Measurements from ENCODE around the gene NEIL1. TPM values are rescaled to one million over a fixed set of nuclear protein-coding genes. Genes with fewer than 3 reads are reported as not detected.
A peak's percentile ranks its signal among the peaks of the same experiment; 100 is the strongest.

The NEIL1 gene
- total and polyA plus RNA-seq, 10 of the 15 experiments (the other 5 are each of a cell fraction or from before 2014, with no cell fraction given), result 0.10 to 2.3 (median 0.66) TPM

- H3K27ac ChIP-seq (ENCODE audit: control insufficient read depth, insufficient read depth), result no peak overlapping the region
- H3K79me2 ChIP-seq (ENCODE audit: control insufficient read depth, insufficient read depth, low read length), result no peaks in the 10 kb centered on the region
- no peak overlapping the region for H3K4me2 ChIP-seq (ENCODE audit: control insufficient read depth, insufficient read depth)
- H3K4me3 ChIP-seq, result no peak overlapping the region
- H3K9ac ChIP-seq (ENCODE audit: control insufficient read depth, insufficient read depth, low read length), result no peak overlapping the region
- H2AFZ ChIP-seq (ENCODE audit: control insufficient read depth, low read depth, low read length), result no peak overlapping the region
- DNase-seq (ENCODE audit: low read depth, low spot score), result no peak
- ChIA-PET SMC1A (ENCODE audit: uncharacterized antibody, unreplicated experiment) (interaction anchor here (0.6 to 1.2 kb wide), 2 partner anchors 44 to 212 kb away, joined by 3 to 4 read pairs; no protein-coding TSS in a partner anchor), CTCF (interaction anchor here (1.2 to 3.1 kb wide), 2 partner anchors 9 to 30 kb away, joined by 4 to 9 read pairs; partner anchors contain the start of gene MAN2C1), POLR2A (interaction anchor here (1.2 to 1.6 kb wide), 3 partner anchors 10 to 58 kb away, joined by 3 to 9 read pairs (median 3); partner anchors contain the start of gene MAN2C1), RAD21 (ENCODE audit: unreplicated experiment) (no interaction called here)
- no peaks in the 10 kb centered on the region for H3K4me1 ChIP-seq (ENCODE audit: control insufficient read depth, insufficient read depth, low read length)
- no peaks in the 10 kb centered on the region for H4K20me1 ChIP-seq (ENCODE audit: control insufficient read depth, insufficient read depth)
- FAIRE-seq, result no peak
- no peaks in the 10 kb centered on the region for H3K9me3 ChIP-seq (replicated peaks; ENCODE audit: control insufficient read depth, insufficient read depth, low read length)
- 87% methylated on average over 2 of the region's 2 CpGs for WGBS (ENCODE audit: insufficient coverage, insufficient replicate concordance, low lambda C conversion rate, missing lambda C conversion rate)
- TF ChIP-seq TCF12 (IDR thresholded peaks at IDR 0.05; ENCODE audit: low read depth, low read length) (no peak), ATF3 (IDR thresholded peaks at IDR 0.05; ENCODE audit: borderline replicate concordance, extremely low read depth, low read depth, low read length) (no peak), ZZZ3 (IDR thresholded peaks at IDR 0.05; ENCODE audit: control insufficient read depth, insufficient read length, low read depth) (no peak), BMI1 (IDR thresholded peaks at IDR 0.05; ENCODE audit: borderline replicate concordance) (no peak)
- no peaks in the 10 kb centered on the region for H3K27me3 ChIP-seq (replicated peaks in 1 of 2; ENCODE audit: control insufficient read depth in 2 of 2, insufficient read depth in 2 of 2, low read length in 1 of 2)
- in situ Hi-C loops (cut with MboI) (no loop called here), intact Hi-C loops (cut with micrococcal nuclease; ENCODE audit: unreplicated experiment) (no loop called here)
- H3K36me3 ChIP-seq (ENCODE audit: control insufficient read depth in 2 of 2, insufficient read depth in 2 of 2, low read length in 1 of 2), result peaks cover 13 to 55% of the 10 kb centered on the region in 2 experiments
- BruUV-seq (replicated peaks), result no TSS peak
- no peak for ATAC-seq
These were observed 50.7 kb downstream of the NEIL1 start for GRCh38 chr15:75397494-75397893.

GRCh38 chr15:75403892-75404291 lies 57.1 kb downstream of the NEIL1 start:
- Histone ChIP-seq H3K27me3 (replicated peaks in 1 of 2; ENCODE audit: control insufficient read depth in 2 of 2, insufficient read depth in 2 of 2, low read length in 1 of 2) (no peaks in the 10 kb centered on the region), H2AFZ (ENCODE audit: control insufficient read depth, low read depth, low read length) (no peak overlapping the region), H3K79me2 (ENCODE audit: control insufficient read depth, insufficient read depth, low read length) (no peaks in the 10 kb centered on the region; the same call in 1 of the 2 replicates), H3K36me3 (ENCODE audit: control insufficient read depth in 2 of 2, insufficient read depth in 2 of 2, low read length in 1 of 2) (peaks cover 9 to 28% of the 10 kb centered on the region in 2 experiments), H3K9me3 (replicated peaks; ENCODE audit: control insufficient read depth, insufficient read depth, low read length) (no peaks in the 10 kb centered on the region), H3K4me3 (no peak overlapping the region), H3K4me2 (ENCODE audit: control insufficient read depth, insufficient read depth) (no peak overlapping the region), H4K20me1 (ENCODE audit: control insufficient read depth, insufficient read depth) (no peaks in the 10 kb centered on the region), H3K9ac (ENCODE audit: control insufficient read depth, insufficient read depth, low read length) (no peak overlapping the region), H3K4me1 (ENCODE audit: control insufficient read depth, insufficient read depth, low read length) (no peaks in the 10 kb centered on the region), H3K27ac (ENCODE audit: control insufficient read depth, insufficient read depth) (no peak overlapping the region)
- intact Hi-C loops (cut with micrococcal nuclease; ENCODE audit: unreplicated experiment), result no loop called here
- DNase-seq (ENCODE audit: low read depth, low spot score) (no peak), FAIRE-seq (no peak), ATAC-seq (no peak)
- TF ChIP-seq ESRRA (IDR thresholded peaks at IDR 0.05; ENCODE audit: low read length) (no peak), NR2C1 (IDR thresholded peaks at IDR 0.05) (no peak)
- ChIA-PET RAD21 (ENCODE audit: unreplicated experiment) (no interaction called here), CTCF (interaction anchor here (0.8 to 1.2 kb wide), 2 partner anchors 16 to 36 kb away, joined by 3 to 4 read pairs; partner anchors contain the start of gene MAN2C1), SMC1A (ENCODE audit: uncharacterized antibody, unreplicated experiment) (interaction anchor here (0.7 to 1.9 kb wide), 3 partner anchors 10 to 32 kb away, joined by 3 to 5 read pairs (median 4); no protein-coding TSS in a partner anchor), POLR2A (interaction anchor here (0.5 to 0.9 kb wide), 3 partner anchors 10 to 35 kb away, joined by 3 read pairs; no protein-coding TSS in a partner anchor)
- 96% methylated on average over 2 of the region's 2 CpGs for WGBS (ENCODE audit: insufficient coverage, insufficient replicate concordance, low lambda C conversion rate, missing lambda C conversion rate)
- in situ Hi-C loops (cut with MboI), result no loop called here
- no TSS peak for BruUV-seq (replicated peaks)

MicroRNAs encoded within 50 kb of the gene (microRNA counts, 767-probe panel; counts per million panel counts)
- 2,268 counts per million, percentile 80 among the panel's probes with 10 or more counts for microRNA hsa-miR-631

Small RNA genes within 50 kb of the gene (microRNA-seq; reads per million reads assigned to microRNA genes)
- gene MIR631, result not detected

Other genes starting within 250 kb of the NEIL1 start
- gene C15orf39, start 145.2 kb upstream of the NEIL1 start, total RNA-seq (2014; rRNA removed), result 38.5 and 48.8 TPM in 2 replicates
- gene C15orf39, start 145.2 kb upstream of the NEIL1 start, total RNA-seq (2014; rRNA removed; fragmentation: Illumina TruSeq; extraction: Trizol), result 15.2 and 18.1 TPM in 2 replicates
- 128 and 139 TPM in 2 replicates for gene C15orf39, start 145.2 kb upstream of the NEIL1 start, total RNA-seq (2021)
- 3.2 and 10.2 TPM in 2 replicates for gene C15orf39, start 145.2 kb upstream of the NEIL1 start, polyA plus RNA-seq (2011; rRNA removed)
- gene C15orf39, start 145.2 kb upstream of the NEIL1 start, polyA plus RNA-seq (2014; fragmentation: Illumina TruSeq; extraction: Trizol), result 10.5 and 31.2 TPM in 2 replicates
- gene C15orf39, start 145.2 kb upstream of the NEIL1 start, polyA plus RNA-seq (2014; fragmentation: Nextera tagmentation; extraction: Ambion mirVana), result 1 to 10 TPM; 2.3 to 4.9 TPM
- 40.6 and 54.3 TPM in 2 replicates for gene C15orf39, start 145.2 kb upstream of the NEIL1 start, polyA plus RNA-seq (2014; rRNA removed)
- 10 to 100 TPM; 34.7 to 39.0 TPM for gene C15orf39, start 145.2 kb upstream of the NEIL1 start, polyA plus RNA-seq (2016; fragmentation: Nextera tagmentation; extraction: Ambion mirVana)
- not detected in 2 replicates for gene GOLGA6C, start 88.7 kb upstream of the NEIL1 start, total RNA-seq (2014; rRNA removed)
- not detected in 2 replicates for gene GOLGA6C, start 88.7 kb upstream of the NEIL1 start, total RNA-seq (2014; rRNA removed; fragmentation: Illumina TruSeq; extraction: Trizol)
- not detected in 2 replicates for gene GOLGA6C, start 88.7 kb upstream of the NEIL1 start, total RNA-seq (2021)
- not detected in 2 replicates for gene GOLGA6C, start 88.7 kb upstream of the NEIL1 start, polyA plus RNA-seq (2011; rRNA removed)
- not detected in 2 replicates for gene GOLGA6C, start 88.7 kb upstream of the NEIL1 start, polyA plus RNA-seq (2014; fragmentation: Illumina TruSeq; extraction: Trizol)
- not detected for gene GOLGA6C, start 88.7 kb upstream of the NEIL1 start, polyA plus RNA-seq (2014; fragmentation: Nextera tagmentation; extraction: Ambion mirVana)
- not detected in 2 replicates for gene GOLGA6C, start 88.7 kb upstream of the NEIL1 start, polyA plus RNA-seq (2014; rRNA removed)
- not detected for gene GOLGA6C, start 88.7 kb upstream of the NEIL1 start, polyA plus RNA-seq (2016; fragmentation: Nextera tagmentation; extraction: Ambion mirVana)
- not detected in 2 replicates for gene GOLGA6D, start 64.2 kb upstream of the NEIL1 start, total RNA-seq (2014; rRNA removed)
- not detected in 2 replicates for gene GOLGA6D, start 64.2 kb upstream of the NEIL1 start, total RNA-seq (2014; rRNA removed; fragmentation: Illumina TruSeq; extraction: Trizol)
- not detected in 2 replicates for gene GOLGA6D, start 64.2 kb upstream of the NEIL1 start, total RNA-seq (2021)
- gene GOLGA6D, start 64.2 kb upstream of the NEIL1 start, polyA plus RNA-seq (2011; rRNA removed), result not detected in 2 replicates
- gene GOLGA6D, start 64.2 kb upstream of the NEIL1 start, polyA plus RNA-seq (2014; fragmentation: Illumina TruSeq; extraction: Trizol), result not detected in 2 replicates
- gene GOLGA6D, start 64.2 kb upstream of the NEIL1 start, polyA plus RNA-seq (2014; fragmentation: Nextera tagmentation; extraction: Ambion mirVana), result not detected
- gene GOLGA6D, start 64.2 kb upstream of the NEIL1 start, polyA plus RNA-seq (2014; rRNA removed), result not detected in 2 replicates
- not detected for gene GOLGA6D, start 64.2 kb upstream of the NEIL1 start, polyA plus RNA-seq (2016; fragmentation: Nextera tagmentation; extraction: Ambion mirVana)
- gene COMMD4, start 11.0 kb upstream of the NEIL1 start, total RNA-seq (2014; rRNA removed), result 110 and 113 TPM in 2 replicates
- 46.1 and 48.4 TPM in 2 replicates for gene COMMD4, start 11.0 kb upstream of the NEIL1 start, total RNA-seq (2014; rRNA removed; fragmentation: Illumina TruSeq; extraction: Trizol)
- gene COMMD4, start 11.0 kb upstream of the NEIL1 start, total RNA-seq (2021), result 86.3 and 98.9 TPM in 2 replicates
- gene COMMD4, start 11.0 kb upstream of the NEIL1 start, polyA plus RNA-seq (2011; rRNA removed), result 32.0 and 53.2 TPM in 2 replicates
- gene COMMD4, start 11.0 kb upstream of the NEIL1 start, polyA plus RNA-seq (2014; fragmentation: Illumina TruSeq; extraction: Trizol), result 18.5 and 34.3 TPM in 2 replicates
- gene COMMD4, start 11.0 kb upstream of the NEIL1 start, polyA plus RNA-seq (2014; fragmentation: Nextera tagmentation; extraction: Ambion mirVana), result 10 to 100 TPM; 14.5 to 38.4 TPM
- gene COMMD4, start 11.0 kb upstream of the NEIL1 start, polyA plus RNA-seq (2014; rRNA removed), result 97.4 and 111 TPM in 2 replicates
- gene COMMD4, start 11.0 kb upstream of the NEIL1 start, polyA plus RNA-seq (2016; fragmentation: Nextera tagmentation; extraction: Ambion mirVana), result 100 to 1,000 TPM; 115 to 118 TPM
- 54.8 and 65.0 TPM in 2 replicates for gene MAN2C1, start 21.6 kb downstream of the NEIL1 start, total RNA-seq (2014; rRNA removed)
- gene MAN2C1, start 21.6 kb downstream of the NEIL1 start, total RNA-seq (2014; rRNA removed; fragmentation: Illumina TruSeq; extraction: Trizol), result 26.9 and 29.2 TPM in 2 replicates
- 102 and 111 TPM in 2 replicates for gene MAN2C1, start 21.6 kb downstream of the NEIL1 start, total RNA-seq (2021)
- 20.9 and 32.5 TPM in 2 replicates for gene MAN2C1, start 21.6 kb downstream of the NEIL1 start, polyA plus RNA-seq (2011; rRNA removed)
- 17.6 and 32.0 TPM in 2 replicates for gene MAN2C1, start 21.6 kb downstream of the NEIL1 start, polyA plus RNA-seq (2014; fragmentation: Illumina TruSeq; extraction: Trizol)
- gene MAN2C1, start 21.6 kb downstream of the NEIL1 start, polyA plus RNA-seq (2014; fragmentation: Nextera tagmentation; extraction: Ambion mirVana), result 1 to 10 TPM; 1.4 to 4.6 TPM
- gene MAN2C1, start 21.6 kb downstream of the NEIL1 start, polyA plus RNA-seq (2014; rRNA removed), result 107 and 110 TPM in 2 replicates
- gene MAN2C1, start 21.6 kb downstream of the NEIL1 start, polyA plus RNA-seq (2016; fragmentation: Nextera tagmentation; extraction: Ambion mirVana), result 10 to 100 TPM; 51.9 to 66.2 TPM
- 25.3 and 30.4 TPM in 2 replicates for gene SIN3A, start 104.7 kb downstream of the NEIL1 start, total RNA-seq (2014; rRNA removed)
- 24.4 and 26.4 TPM in 2 replicates for gene SIN3A, start 104.7 kb downstream of the NEIL1 start, total RNA-seq (2014; rRNA removed; fragmentation: Illumina TruSeq; extraction: Trizol)
- 62.2 and 63.6 TPM in 2 replicates for gene SIN3A, start 104.7 kb downstream of the NEIL1 start, total RNA-seq (2021)
- 19.6 and 30.5 TPM in 2 replicates for gene SIN3A, start 104.7 kb downstream of the NEIL1 start, polyA plus RNA-seq (2011; rRNA removed)
- 28.6 and 32.6 TPM in 2 replicates for gene SIN3A, start 104.7 kb downstream of the NEIL1 start, polyA plus RNA-seq (2014; fragmentation: Illumina TruSeq; extraction: Trizol)
- 1 to 10 TPM; 6.4 to 7.1 TPM for gene SIN3A, start 104.7 kb downstream of the NEIL1 start, polyA plus RNA-seq (2014; fragmentation: Nextera tagmentation; extraction: Ambion mirVana)
- gene SIN3A, start 104.7 kb downstream of the NEIL1 start, polyA plus RNA-seq (2014; rRNA removed), result 27.6 and 28.4 TPM in 2 replicates
- gene SIN3A, start 104.7 kb downstream of the NEIL1 start, polyA plus RNA-seq (2016; fragmentation: Nextera tagmentation; extraction: Ambion mirVana), result 10 to 100 TPM; 26.4 to 30.0 TPM
- gene PTPN9, start 232.3 kb downstream of the NEIL1 start, total RNA-seq (2014; rRNA removed), result 18.2 and 19.5 TPM in 2 replicates
- gene PTPN9, start 232.3 kb downstream of the NEIL1 start, total RNA-seq (2014; rRNA removed; fragmentation: Illumina TruSeq; extraction: Trizol), result 17.3 and 17.9 TPM in 2 replicates
- gene PTPN9, start 232.3 kb downstream of the NEIL1 start, total RNA-seq (2021), result 25.2 and 29.1 TPM in 2 replicates
- gene PTPN9, start 232.3 kb downstream of the NEIL1 start, polyA plus RNA-seq (2011; rRNA removed), result 21.9 and 25.7 TPM in 2 replicates
- gene PTPN9, start 232.3 kb downstream of the NEIL1 start, polyA plus RNA-seq (2014; fragmentation: Illumina TruSeq; extraction: Trizol), result 25.5 and 30.2 TPM in 2 replicates
- 1 to 10 TPM; 7.8 to 8.9 TPM for gene PTPN9, start 232.3 kb downstream of the NEIL1 start, polyA plus RNA-seq (2014; fragmentation: Nextera tagmentation; extraction: Ambion mirVana)
- 19.4 and 24.3 TPM in 2 replicates for gene PTPN9, start 232.3 kb downstream of the NEIL1 start, polyA plus RNA-seq (2014; rRNA removed)
- 10 to 100 TPM; 11.7 to 18.7 TPM for gene PTPN9, start 232.3 kb downstream of the NEIL1 start, polyA plus RNA-seq (2016; fragmentation: Nextera tagmentation; extraction: Ambion mirVana)